Measurements from ENCODE around the gene SCRG1. TPM values are rescaled to one million over a fixed set of nuclear protein-coding genes. Genes with fewer than 3 reads are reported as not detected.

The SCRG1 gene
- total and polyA plus RNA-seq, 2 experiments from 2014 or later = 0.12 to 1.9 TPM

GRCh38 chr4:173345648-173346047 is 53.3 kb downstream of the SCRG1 start:
- TF ChIP-seq, protein P1, sequence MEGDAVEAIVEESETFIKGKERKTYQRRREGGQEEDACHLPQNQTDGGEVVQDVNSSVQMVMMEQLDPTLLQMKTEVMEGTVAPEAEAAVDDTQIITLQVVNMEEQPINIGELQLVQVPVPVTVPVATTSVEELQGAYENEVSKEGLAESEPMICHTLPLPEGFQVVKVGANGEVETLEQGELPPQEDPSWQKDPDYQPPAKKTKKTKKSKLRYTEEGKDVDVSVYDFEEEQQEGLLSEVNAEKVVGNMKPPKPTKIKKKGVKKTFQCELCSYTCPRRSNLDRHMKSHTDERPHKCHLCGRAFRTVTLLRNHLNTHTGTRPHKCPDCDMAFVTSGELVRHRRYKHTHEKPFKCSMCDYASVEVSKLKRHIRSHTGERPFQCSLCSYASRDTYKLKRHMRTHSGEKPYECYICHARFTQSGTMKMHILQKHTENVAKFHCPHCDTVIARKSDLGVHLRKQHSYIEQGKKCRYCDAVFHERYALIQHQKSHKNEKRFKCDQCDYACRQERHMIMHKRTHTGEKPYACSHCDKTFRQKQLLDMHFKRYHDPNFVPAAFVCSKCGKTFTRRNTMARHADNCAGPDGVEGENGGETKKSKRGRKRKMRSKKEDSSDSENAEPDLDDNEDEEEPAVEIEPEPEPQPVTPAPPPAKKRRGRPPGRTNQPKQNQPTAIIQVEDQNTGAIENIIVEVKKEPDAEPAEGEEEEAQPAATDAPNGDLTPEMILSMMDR (IDR thresholded peaks at IDR 0.05; ENCODE audit: low read depth, low read length) = no peak
- Histone ChIP-seq H3K27ac (no peak overlapping the region), H3K27me3 (no peaks in the 10 kb centered on the region), H3K9me3 (ENCODE audit: low read depth) (no peaks in the 10 kb centered on the region), H3K4me3 (no peak overlapping the region), H3K4me1 (ENCODE audit: low read depth) (peaks cover 23% of the 10 kb centered on the region), H3K36me3 (no peaks in the 10 kb centered on the region)
- DNase-seq (ENCODE audit: low read depth in 1 of 2, low spot score in 1 of 2) = no peak

GRCh38 chr4:173343832-173344397 is 55.0 kb downstream of the SCRG1 start:
- H3K4me1 ChIP-seq (ENCODE audit: low read depth) = peaks cover 23% of the 10 kb centered on the region
- H3K36me3 ChIP-seq = no peaks in the 10 kb centered on the region
- TF ChIP-seq, protein P1 (IDR thresholded peaks at IDR 0.05; ENCODE audit: low read depth, low read length) = no peak
- H3K27ac ChIP-seq = peak overlapping the region; percentile 19
- no peak overlapping the region for H3K4me3 ChIP-seq
- DNase-seq (ENCODE audit: low read depth in 1 of 2, low spot score in 1 of 2) = no peak
- no peaks in the 10 kb centered on the region for H3K9me3 ChIP-seq (ENCODE audit: low read depth)
- no peaks in the 10 kb centered on the region for H3K27me3 ChIP-seq

GRCh38 chr4:173337463-173337862 is 61.5 kb downstream of the SCRG1 start:
- no peak overlapping the region for H3K4me3 ChIP-seq
- no peak overlapping the region for H3K27ac ChIP-seq
- peaks cover 6% of the 10 kb centered on the region for H3K36me3 ChIP-seq
- peaks cover 12% of the 10 kb centered on the region for H3K4me1 ChIP-seq (ENCODE audit: low read depth)
- DNase-seq (ENCODE audit: low read depth in 1 of 2, low spot score in 1 of 2) = no peak
- H3K27me3 ChIP-seq = no peaks in the 10 kb centered on the region
- TF ChIP-seq, protein P1 (IDR thresholded peaks at IDR 0.05; ENCODE audit: low read depth, low read length) = no peak
- no peaks in the 10 kb centered on the region for H3K9me3 ChIP-seq (ENCODE audit: low read depth)

DNA sequence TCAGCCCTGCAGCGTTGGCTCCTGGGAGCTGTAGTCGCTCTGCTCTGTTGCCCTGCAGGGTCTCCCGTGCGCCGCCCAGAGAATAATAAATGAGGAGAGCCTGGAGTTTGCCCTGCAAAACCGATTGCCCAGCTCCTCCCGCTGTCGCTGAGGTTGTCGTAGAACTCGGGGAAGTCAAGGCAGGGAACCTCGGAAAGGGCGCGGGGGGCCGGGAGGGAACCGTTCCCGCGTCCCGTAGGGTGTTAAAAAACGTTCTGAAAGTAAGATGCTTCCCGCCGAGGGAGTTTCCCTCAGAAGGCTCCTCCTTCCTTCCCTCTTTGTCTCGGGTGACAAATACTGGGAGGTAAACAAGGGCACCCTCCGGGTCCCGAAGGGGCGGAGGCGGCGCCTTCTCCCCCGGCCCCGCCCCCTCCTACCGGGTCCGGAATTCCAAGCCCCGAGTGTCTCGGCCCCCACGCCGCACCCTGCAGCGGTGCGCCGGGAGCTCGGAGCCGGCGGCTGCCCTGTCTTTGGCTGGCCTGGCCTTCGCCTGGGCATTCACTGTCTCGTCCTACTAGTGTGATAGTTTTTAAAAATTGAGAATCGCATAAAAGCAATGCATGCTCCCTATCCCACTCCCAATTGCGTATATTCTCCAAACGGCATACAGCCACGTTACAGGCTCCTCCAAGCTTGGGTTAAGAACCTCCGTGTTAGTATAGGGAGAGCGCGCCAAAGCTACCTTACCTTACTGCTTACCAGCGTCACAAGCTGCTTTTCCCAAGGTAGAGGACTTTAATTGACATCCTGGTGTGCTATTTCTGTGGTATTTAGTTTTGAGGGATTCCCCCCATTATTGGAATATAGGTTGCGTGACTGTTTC is 63.8 kb downstream of the SCRG1 start:
- peaks cover 12% of the 10 kb centered on the region for H3K4me1 ChIP-seq (ENCODE audit: low read depth)
- H3K36me3 ChIP-seq = peaks cover 25% of the 10 kb centered on the region
- H3K4me3 ChIP-seq = peak overlapping the region; percentile 76
- H3K27me3 ChIP-seq = no peaks in the 10 kb centered on the region
- peak overlapping the region; percentile 88 for H3K27ac ChIP-seq
- TF ChIP-seq, protein P1 (IDR thresholded peaks at IDR 0.05; ENCODE audit: low read depth, low read length) = no peak
- no peaks in the 10 kb centered on the region for H3K9me3 ChIP-seq (ENCODE audit: low read depth)
- DNase-seq (ENCODE audit: low read depth in 1 of 2, low spot score in 1 of 2) = peak; percentile 85 to 91

Other genes with a start within 250 kb of the SCRG1 start
- 12.9 and 16.2 TPM in 2 replicates for gene GALNT7, start 230.3 kb downstream of the SCRG1 start, total RNA-seq
- gene GALNT7, start 230.3 kb downstream of the SCRG1 start, polyA plus RNA-seq = 14.1 and 24.5 TPM in 2 replicates
- 89.0 and 443 TPM in 2 replicates for gene HMGB2, start 64.8 kb downstream of the SCRG1 start, total RNA-seq
- gene HMGB2, start 64.8 kb downstream of the SCRG1 start, polyA plus RNA-seq = 195 and 728 TPM in 2 replicates
- 42.0 and 49.7 TPM in 2 replicates for gene SAP30, start 28.2 kb downstream of the SCRG1 start, total RNA-seq
- gene SAP30, start 28.2 kb downstream of the SCRG1 start, polyA plus RNA-seq = 49.4 and 66.1 TPM in 2 replicates
- 352 and 607 TPM in 2 replicates for gene HAND2, start 131.1 kb upstream of the SCRG1 start, total RNA-seq
- gene HAND2, start 131.1 kb upstream of the SCRG1 start, polyA plus RNA-seq = 175 and 199 TPM in 2 replicates

Data from cardiac muscle cell (in vitro differentiated cells and primary cell).